HG03066 (cell line): ENCODE data around the gene TP53TG5.

Experiments used
- ATAC-seq: cut with Tn5 transposase; IDR thresholded peaks from one replicate; pipeline ENCODE4 v1.9.1; 2021; ENCODE audit warnings: low read depth; ENCODE audit not compliant: unreplicated experiment

TP53TG5 gene

GRCh38 chr20:45336530-45337366 is 41.4 kb downstream of the TP53TG5 start:
- no peak for ATAC-seq

- no peak for ATAC-seq
Observed at GRCh38 chr20:45330476-45330875, 47.6 kb downstream of the TP53TG5 start.

GRCh38 chr20:45329497-45330319 is 48.4 kb downstream of the TP53TG5 start:
- ATAC-seq: no peak

GRCh38 chr20:45328451-45328850 is 49.7 kb downstream of the TP53TG5 start:
- ATAC-seq: no peak

GRCh38 chr20:45325371-45325770 is 52.8 kb downstream of the TP53TG5 start:
- ATAC-seq: no peak

- ATAC-seq: no peak
Observed at GRCh38 chr20:45323731-45324130, 54.4 kb downstream of the TP53TG5 start.

- ATAC-seq: no peak
Observed at GRCh38 chr20:45322952-45323383, 55.2 kb downstream of the TP53TG5 start.
